GM19463 (cell line): ENCODE measurements around the gene SLMAP.
A peak's percentile ranks its signal among the peaks of the same experiment; 100 is the strongest.

ENCODE experiments used
- ATAC-seq: cut with Tn5 transposase; IDR thresholded peaks from one replicate; pipeline ENCODE4 v1.9.1; 2021; ENCODE audit warnings: mild to moderate bottlenecking, moderate library complexity; ENCODE audit not compliant: unreplicated experiment

Gene SLMAP, protein sequence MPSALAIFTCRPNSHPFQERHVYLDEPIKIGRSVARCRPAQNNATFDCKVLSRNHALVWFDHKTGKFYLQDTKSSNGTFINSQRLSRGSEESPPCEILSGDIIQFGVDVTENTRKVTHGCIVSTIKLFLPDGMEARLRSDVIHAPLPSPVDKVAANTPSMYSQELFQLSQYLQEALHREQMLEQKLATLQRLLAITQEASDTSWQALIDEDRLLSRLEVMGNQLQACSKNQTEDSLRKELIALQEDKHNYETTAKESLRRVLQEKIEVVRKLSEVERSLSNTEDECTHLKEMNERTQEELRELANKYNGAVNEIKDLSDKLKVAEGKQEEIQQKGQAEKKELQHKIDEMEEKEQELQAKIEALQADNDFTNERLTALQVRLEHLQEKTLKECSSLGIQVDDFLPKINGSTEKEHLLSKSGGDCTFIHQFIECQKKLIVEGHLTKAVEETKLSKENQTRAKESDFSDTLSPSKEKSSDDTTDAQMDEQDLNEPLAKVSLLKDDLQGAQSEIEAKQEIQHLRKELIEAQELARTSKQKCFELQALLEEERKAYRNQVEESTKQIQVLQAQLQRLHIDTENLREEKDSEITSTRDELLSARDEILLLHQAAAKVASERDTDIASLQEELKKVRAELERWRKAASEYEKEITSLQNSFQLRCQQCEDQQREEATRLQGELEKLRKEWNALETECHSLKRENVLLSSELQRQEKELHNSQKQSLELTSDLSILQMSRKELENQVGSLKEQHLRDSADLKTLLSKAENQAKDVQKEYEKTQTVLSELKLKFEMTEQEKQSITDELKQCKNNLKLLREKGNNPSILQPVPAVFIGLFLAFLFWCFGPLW

DNA sequence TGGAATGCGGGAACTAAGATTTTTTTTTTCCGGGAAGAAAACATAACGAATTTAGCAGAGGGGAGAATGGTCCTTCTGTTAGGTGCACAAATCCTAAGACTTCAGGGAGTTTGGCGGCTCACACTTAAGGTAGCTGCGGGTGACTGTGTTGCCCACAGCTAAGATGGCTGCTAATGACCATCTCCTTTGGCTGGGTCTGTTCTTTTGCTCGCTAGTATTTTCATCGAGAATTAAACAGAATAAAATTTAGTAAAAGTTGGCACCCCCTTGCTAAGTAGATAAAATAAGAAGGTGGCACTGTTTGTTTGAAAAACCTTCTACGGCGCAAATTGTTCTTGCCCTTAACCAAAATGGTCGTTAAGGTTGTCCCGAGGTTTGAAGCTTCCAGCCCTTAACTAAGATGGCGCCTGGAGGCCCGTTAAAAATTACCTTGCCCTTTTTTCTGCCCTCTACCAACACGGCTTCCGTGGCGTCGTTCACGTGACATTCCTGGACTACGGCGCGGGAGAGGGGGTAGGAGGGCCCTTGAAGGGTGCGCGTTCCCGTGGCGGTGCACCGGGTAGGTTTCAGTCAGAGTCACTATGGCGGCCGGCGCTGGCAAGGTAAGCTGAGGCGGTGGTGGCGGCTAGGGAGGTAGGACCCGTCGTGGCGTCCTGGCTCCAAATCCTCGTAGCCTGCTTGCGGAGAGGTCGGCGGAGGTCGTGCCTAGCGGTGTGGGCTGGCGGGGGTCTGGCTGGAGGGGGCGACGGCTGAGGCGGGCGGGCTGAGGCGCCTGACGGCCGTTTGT, at the start of gene SLMAP:
SLMAP (plus strand) TSS at position 569 of the 787 bp plus-strand sequence. CDS start 1,343 bp downstream, outside the sequence.
- peak; percentile 95 for ATAC-seq

DNA sequence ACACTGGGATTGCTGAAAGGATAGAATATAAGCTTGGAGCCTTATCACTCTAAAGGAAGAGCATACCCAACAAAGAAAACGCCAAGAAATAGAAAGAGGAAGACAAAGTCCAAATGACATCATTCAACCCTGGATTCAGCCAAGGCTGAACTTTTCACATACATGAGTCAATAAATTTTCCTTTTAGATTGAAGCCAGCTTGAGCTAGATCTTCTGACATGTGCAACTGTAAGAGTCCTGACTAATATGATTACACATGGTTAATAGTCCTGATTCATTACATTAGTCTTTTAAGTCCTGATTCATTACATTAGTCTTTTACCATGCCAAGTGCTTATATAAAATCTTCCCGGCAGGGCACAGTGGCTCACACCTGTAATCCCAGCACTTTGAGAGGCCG, 49.6 kb upstream of the SLMAP start:
- no peak for ATAC-seq

DNA sequence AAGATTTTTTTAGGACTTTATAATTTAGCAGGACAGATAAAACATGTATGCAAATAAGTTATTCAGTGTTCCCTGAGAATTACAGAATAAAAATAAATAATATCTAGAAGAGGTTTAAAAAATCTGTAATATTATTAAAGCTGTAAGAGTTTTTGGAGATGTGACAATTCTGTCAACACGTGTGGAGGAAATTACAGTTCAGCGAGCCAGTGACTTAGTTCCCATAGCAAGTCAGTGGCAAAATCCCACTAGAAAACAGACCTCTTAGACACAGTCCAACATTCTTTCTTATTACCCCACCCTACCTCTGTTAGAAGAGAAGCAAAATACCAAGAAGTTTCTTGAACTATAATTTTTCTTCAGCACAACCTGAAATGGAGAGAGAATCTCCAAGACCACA, 47.1 kb upstream of the SLMAP start:
- no peak for ATAC-seq

DNA sequence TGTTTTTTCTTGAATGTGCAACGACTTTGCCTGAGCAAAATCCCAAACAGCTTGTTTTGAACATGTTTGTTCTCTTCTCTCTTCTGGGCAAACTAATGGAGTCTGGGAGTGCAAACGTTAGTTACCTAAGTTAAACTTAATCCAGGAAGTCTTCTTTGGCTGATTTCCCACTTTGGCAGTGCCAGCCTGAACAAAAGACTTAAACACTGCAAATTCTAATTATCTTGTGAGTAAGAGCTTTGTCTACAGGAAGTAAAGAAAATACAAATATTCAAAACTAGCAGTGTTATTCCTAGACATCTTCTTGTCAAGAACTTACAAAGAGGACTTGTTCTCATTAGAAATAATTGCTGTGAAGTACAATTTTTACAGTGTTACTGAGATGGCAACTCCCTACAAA, 46.5 kb upstream of the SLMAP start:
- ATAC-seq = no peak

DNA sequence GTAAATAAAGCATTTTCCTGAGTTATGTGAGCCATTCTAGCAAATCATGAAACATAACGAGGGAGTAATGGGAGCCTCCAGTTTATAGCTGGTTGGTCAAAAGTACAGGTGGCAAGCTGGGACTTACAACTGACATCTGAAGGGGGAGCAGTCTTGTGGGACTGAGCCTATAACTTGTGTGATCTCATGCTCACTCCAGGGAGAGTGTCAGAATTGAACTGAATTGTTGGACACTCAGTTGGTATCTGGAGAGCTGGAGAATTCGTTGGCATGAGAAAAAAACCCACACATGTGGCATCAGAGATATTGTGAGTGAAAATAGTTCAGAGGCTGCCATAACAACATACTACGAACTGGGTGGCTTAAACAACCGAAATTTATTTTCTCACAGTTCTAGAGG, 40.4 kb upstream of the SLMAP start:
- no peak for ATAC-seq

DNA sequence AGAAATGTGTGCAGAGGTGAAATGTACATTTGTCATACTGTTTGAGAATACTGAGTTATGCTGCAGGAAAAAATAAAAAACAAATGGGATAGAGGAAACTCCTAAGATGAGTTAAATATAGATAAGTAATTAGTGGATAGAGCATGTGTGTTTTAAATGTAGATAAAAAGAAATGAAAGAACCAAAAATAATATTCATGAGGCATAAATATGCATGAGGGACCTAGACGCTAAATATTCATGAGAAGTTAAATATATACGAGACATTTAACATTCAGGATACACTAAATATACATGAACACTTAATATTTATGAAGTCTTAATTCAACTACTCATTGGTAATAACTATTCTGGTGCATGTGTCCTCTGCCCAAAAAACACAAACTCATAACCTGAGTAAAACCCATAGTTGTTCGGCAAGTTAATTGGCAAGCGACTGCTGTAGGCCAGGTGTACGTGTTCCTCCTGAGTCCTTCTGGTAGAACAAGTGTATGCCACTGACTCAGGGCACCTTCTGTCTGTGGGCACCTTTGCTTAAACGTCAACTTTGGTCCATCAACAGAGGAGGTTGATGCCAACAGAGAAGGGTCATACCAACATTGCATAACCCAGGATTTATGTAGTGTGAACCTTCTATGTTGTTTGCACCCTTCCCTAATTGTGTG, 38.8 kb upstream of the SLMAP start:
- no peak for ATAC-seq

DNA sequence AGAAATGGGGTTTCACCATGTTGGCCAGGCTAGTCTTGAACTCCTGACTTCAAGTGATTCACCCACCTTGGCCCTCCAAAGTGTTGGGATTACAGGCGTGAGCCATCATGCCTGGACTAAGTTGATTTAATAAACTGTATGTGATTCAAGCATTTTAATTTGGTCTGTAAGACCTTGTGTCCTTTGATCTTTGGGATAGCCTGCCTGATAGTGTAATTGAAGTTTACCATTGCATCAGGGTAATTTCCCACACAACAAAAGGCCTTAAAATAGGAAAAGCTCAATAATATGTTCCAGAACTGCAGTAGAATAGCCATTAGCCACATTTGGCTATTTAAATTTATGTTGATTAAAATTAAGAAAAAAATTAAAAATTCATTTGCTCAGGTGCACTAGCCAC, 38.0 kb upstream of the SLMAP start:
- ATAC-seq = no peak

DNA sequence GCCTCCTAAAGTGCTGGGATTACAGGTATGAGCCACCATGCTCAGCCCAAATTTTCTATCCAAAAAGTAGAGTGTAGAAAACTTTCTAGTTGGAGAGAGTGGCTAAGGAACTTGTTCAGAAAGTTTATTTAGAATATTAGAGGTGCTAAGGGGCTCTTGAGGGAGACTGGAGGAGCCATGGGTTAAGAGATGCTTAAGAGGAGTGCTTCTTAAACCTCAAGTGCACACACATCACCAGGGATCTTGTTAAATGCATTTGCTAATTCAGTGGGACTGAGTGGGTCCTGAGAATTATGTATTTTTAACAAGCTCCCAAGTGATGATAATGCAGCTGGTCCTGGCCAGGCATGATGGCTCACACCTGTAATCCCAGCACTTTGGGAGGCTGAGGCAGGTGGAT, 29.7 kb upstream of the SLMAP start:
- ATAC-seq = no peak

DNA sequence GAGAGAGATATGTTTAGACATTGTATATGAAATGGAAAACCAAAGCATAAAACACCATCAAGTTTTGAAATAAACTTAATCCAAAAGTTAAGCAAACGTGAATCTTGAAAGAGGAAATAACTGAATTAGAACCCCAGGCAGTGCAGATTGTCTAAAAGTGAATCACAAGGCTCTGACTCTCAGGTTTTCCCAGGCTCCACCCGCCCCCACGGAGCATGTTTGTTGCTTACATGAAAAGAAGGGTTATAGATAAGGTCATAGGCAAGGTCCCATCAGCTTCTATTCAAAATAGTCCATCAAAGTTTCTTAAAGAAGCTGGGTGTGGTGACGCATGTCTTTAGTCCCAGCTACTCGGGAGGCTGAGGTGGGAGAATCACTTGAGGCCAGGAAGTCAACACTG, 29.0 kb upstream of the SLMAP start:
- ATAC-seq = no peak

DNA sequence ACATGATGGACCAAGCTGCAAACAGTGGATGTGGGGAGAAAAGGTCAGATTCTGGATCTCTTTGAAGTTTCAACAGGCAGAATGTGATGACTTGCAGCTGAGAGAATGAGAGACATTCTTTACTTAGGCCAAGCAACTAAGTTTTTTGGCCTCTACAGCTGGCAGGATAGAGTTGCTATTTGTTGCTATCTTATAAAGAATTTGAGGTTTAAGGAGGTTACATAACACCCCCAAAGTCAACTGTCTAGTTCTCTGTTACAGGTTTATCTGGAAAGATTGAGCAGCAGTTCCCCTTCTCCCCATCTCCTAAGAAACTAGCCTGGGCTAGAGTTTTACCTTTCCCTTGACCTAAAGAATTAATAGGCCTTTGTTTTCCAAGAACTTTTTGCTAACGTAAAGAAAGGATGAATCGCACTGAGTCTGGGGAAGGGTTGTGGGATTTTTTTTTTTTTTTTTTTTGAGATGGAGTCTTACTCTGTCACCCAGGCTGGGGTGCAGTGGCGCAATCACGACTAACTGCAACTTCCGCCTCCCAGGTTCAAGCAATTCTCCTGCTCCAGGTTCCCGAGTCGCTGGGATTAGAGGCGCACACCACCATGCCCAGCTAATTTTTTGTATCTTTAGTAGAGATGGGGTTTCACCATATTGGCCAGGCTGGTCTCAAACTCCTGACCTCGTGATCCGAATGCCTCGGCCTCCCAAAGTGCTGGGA, 26.6 kb upstream of the SLMAP start:
- no peak for ATAC-seq

DNA sequence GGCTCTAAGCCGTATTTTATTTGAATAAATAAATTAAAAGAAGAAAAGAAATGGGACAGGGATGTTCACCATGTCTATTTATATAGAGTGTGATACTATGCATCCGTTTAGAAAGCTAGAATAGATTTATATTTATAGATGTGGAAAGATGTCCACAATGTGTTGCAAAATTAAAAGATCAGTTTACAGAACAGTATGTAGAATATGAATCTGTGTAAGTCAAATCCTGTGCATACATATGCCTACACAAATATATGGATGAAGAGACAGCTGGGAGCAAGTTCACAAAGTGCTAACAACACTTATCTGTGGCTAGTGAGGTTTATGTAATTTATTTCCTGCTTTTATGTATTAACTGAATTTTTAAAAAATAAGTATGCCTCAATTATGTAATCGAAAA, 25.4 kb upstream of the SLMAP start:
- ATAC-seq = no peak

DNA sequence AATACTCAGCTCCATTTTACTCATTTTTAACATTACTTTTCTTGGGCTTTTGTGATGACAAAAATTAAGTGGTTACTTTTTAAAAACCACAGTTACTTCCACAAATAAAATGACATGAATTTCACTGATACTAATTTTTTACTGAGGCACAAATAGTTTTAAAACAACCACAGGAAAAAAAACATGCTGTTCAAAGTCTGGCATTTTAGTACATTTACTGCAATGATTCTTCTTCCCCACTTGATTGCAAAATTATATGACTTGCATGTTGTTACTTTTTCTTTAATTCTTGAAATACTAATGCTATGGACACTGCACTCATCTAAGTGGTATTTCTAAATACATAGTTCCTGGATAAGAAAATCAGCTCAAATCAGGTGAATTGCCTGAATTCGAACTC, 24.8 kb upstream of the SLMAP start:
- no peak for ATAC-seq

DNA sequence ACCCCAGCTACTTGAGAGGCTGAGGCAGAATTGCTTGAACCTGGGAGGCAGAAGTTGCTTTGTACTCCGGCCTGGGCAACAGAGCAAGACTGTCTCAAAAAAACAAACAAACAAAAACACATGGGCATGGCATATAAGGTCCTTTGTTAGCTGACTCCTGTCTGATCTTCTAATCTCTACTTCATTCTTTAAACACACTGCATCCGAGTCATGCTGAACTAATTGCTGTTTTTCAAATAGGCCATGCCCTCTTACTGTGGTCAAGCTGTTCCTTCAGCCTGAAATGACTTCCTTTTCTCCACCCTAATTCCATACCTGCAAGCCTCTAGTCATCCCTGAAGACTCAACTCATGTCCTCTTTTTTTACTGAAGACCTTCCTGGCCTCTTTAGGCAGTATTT, 22.3 kb upstream of the SLMAP start:
- no peak for ATAC-seq

DNA sequence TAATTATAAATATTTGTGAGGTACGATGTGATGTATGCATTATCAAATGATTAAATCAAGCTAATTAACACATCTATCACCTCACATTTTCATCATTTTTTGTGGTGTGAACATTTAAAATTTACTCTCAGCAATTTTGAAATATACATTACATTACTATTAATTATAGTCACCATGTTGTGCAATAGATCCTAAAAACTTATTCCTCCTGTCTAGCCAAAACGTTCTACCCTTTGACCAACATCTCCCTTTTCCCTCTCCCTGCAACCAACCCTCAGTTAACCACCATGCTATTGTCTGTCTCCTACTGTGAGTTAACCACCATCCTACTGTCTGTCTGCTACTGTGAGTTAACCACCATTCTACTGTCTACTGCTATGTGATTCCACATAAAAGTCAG, 20.7 kb upstream of the SLMAP start:
- no peak for ATAC-seq

DNA sequence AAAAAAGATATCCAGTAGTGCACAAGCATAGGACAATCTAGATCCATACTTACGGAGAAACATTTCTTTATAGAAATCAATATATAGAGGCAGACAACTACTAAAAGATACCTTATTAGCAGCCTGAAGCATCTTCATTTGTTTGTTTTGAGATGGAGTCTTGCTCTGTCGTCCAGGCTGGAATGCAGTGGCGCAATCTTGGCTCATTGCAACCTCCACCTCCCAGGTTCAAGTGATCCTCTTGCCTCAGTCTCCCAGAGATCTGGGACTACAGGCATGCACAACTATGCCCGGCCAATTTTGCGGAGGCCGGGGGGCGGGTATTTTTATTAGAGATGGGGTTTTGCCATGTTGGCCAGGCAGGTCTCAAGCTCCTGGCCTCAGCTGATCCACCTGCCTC, 18.3 kb upstream of the SLMAP start:
- ATAC-seq = no peak

DNA sequence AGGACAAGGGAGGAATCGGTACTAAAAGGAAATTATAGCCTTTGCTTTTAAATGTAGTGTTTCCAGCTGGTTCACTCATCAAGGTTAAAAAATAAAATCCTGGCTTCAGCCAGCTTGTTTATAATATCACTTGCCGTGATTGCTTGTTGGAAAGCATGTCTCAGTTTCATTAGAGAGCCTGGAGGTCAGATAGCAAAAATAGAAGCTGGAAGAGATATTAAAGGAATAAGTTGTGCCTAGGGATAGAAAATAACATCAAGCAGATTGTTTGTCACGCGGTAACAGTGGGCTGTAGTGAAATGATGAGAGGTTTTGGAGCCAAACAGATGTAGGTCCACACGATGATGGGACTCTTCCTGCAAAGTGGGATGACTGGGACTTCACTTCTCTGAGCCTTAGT, 17.7 kb upstream of the SLMAP start:
- no peak for ATAC-seq

DNA sequence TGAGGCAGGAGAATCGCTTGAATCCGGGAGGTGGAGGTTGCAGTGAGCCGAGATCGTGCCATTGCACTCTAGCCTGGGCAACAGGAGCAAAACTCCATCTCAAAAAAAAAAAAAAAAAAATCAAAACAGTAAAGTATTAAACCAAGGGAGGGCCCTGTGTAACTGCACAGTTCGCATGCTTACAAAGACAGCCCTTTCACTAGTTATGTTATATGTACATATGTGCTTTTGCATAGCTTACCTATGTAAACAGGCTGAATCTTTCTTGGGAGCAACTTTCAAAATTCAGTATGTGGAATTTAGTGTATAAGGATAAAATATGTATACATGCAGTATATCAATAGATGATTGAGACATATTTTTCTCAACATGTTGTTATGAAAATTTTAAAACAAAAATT, 16.1 kb upstream of the SLMAP start:
- no peak for ATAC-seq

DNA sequence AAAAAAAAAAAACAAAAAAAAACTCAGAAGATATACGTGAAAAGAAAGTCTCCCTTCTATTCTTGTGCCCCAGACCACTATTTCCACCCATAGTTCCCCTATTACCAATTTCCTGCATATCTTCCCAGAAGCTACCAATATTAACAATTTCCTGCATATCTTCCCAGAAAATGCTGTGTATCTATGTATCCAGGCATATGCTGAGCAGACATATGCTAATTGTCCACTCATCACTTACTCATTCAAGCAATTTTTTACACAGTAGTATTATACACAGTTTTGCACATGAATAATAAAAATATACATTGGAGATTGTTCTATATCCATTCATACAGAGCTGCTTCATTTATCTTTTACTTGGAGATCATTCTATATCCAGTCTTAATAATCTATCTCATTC, 12.6 kb upstream of the SLMAP start:
- ATAC-seq = no peak

DNA sequence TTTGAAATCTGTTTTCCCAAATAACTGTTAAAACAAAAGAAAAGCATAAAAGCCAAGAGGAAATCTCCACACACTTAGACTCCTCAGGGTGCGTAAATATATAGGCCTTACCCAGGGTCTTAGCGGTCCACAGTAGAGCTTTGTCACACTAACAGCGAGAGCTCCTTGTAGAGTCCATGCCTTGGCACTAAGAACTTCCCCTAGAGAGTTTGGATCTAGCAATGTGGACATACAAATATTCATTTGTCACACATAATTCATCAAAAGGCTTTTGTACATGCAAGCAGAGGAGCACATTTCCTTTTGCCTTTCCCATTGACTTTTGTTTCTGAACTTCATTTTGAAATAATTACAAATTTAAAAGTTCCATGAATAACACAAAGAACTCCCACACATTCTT, 11.0 kb upstream of the SLMAP start:
- no peak for ATAC-seq
